Stimulated activated CD8-positive, alpha-beta memory T cell treated with anti-CD3 and anti-CD28 coated beads, Interleukin-4, amount 100 ng/mL, for 48 hours (primary cell): ENCODE measurements around the gene MTMR3.

Experiments
- DNase-seq: peaks from one replicate; pipeline ENCODE4 v3.0.0-alpha.2; 2020

MTMR3 gene

DNA sequence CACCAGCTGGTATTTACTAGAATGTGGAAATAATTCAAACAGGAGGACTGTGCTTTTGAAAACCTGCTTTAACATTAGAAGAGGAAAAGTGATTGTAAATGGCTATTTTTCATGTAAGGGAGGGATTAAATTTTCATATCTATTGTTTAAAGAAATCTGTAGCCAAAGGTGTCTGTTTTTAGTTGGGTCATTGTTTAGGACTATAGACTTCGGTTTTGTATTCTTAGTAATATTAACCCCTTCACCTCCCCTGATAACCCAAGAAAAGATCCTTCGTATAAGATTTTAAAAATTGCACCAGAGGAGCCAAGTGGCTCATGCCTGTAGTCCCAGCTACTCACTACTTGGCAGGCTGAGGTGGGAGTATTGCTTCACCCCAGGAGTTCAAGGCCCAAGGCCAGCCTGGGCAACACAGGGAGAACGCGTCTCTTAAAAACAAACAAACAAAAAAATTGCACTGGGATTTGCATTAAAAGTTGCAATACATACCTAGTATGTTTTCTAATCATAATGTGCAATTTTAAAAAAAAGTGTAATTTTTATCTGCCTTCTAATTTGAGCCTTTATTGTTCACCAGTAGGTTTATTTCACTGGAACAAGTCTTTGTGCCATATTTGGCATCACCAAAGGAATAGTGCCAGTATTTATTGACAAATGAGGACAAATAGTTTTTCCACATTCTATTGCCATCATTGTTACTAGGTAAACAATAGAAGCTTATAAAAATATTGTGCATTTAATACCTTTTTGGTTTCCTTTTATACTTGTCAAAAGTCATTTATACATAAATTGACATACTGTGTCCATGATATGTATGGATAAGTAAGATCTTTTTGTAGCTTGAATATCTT, 34.3 kb downstream of the MTMR3 start:
- no peak for DNase-seq

GRCh38 chr22:29925402-29925801, 42.4 kb downstream of the MTMR3 start:
- DNase-seq: no peak

DNA sequence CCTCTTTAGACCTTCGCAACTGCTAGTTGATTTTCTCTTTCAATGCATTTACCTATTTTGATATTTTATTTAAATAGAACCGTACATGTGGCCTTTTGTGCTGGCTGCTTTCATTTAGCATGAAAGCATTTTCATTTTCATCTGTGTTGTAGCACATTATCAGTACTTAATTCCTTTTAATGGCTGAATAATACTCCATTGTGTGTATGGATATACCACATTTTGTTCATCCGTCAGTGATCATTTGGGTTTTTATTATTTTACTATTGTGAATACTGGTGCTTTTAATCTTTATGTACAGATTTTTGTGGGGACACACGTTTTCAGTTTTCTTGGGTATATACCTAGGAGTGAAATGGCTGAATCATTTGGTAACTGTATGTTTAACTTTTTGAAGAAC, 43.1 kb downstream of the MTMR3 start:
- no peak for DNase-seq

GRCh38 chr22:29932136-29932535, 49.2 kb downstream of the MTMR3 start:
- DNase-seq: no peak

GRCh38 chr22:29933619-29934018, 50.6 kb downstream of the MTMR3 start:
- no peak for DNase-seq

DNA sequence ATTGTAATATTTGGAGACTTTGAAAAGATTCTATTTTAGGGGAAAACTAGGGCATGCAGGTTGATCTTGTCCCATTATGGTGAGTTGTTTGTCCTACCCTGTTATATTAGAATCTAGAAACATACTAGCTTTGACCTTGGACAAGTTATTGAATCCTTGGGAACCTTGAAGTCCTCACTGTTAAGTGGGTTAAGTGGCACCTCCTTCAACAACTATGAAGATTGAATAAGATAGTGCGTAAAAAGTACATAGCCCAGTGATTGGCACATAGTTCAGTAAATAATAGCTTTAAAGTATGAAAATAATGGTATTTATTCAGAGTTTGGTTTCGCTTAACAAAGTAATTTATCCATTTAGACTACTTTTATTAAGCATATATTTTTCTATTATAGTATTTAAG, 51.6 kb downstream of the MTMR3 start:
- DNase-seq: no peak

DNA sequence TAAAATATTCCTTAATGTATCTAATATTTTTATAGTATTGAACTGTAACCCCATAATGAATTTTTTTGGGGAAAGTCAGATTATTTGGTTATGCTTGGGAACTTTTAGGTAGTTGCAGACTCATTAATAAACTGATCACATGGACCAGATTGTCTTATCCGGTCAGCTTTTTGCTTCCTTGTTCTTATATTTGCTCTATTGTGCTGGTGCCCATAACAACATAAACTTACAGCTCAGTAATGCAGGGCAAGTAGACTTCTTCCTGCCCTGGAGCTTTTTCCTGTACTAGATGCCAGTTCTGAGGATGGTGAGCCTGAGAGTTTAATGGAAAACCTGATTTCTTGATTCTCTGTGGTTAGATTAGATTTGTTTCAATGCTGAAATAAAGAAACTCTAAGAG, 53.2 kb downstream of the MTMR3 start:
- no peak for DNase-seq

DNA sequence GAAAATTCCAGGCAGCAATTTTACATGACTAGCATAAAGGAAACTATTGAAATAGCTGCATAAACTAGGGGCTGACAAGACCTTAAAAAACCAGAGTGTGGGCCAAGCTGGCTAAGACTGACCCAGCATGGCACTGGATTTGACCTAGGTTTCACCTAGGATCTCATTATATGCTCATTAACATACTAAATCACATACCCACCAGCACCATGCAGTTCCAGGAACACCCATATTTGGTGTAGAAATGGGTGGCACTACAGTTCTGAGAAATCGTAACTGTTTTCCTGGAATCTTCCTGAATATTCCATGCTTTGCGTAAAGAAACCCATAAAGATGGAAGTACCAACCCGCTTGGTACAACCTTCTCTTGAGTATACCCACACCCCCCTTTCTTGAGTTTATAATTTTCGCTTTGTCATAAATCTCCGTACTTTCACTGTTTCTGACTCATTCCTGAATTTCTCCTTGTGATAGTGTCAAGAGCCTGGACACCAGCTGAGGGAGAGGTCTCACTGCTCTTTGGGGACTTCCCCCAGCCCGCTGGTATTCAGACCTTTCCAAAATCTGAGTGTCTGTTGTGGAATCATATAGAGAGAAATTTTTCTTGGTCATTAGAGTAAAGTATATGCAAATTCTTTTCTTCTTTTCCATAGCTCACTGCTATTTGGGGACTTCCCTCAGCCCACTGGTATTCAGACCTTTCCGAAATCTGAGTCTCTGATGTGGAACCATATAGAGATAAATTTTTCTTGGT, 55.1 kb downstream of the MTMR3 start:
- no peak for DNase-seq

DNA sequence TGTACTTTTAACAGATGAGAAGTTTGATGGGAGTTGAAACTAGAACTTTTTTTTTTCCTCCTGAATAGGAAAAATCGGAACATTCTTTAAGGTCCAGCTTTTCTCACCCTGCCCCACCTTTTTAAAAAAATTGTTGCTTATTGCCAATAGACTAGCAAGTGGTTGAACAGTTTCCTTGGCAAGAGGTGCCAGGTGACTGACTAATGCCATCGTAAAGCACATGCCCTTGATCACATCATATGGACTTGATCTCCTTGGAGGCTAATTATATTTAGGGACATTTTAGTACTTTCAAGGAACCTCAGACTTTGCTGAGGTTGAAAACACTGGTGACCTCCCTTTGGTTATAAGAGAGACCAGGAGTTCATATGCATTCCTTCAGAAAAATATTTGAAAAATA, 57.6 kb downstream of the MTMR3 start:
- no peak for DNase-seq

DNA sequence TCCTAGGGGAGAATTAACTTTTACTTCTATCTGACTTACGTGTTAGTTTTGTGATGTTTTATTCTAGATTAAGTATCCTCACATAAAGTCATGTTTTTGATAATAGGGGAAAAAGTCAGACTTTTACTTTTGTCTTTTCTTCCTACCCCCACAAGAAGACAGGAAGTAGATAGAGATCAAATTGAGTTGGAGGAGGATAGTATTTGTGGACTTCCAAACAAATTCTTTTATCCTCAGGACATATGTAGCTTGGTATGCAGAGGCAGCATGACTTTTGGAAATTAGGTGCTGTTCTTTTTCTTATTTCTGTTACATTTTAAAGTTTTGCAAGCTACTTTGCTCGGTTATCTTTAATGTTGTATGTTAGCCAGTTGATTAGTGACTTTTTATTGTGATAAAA, 61.4 kb downstream of the MTMR3 start:
- DNase-seq: no peak

DNA sequence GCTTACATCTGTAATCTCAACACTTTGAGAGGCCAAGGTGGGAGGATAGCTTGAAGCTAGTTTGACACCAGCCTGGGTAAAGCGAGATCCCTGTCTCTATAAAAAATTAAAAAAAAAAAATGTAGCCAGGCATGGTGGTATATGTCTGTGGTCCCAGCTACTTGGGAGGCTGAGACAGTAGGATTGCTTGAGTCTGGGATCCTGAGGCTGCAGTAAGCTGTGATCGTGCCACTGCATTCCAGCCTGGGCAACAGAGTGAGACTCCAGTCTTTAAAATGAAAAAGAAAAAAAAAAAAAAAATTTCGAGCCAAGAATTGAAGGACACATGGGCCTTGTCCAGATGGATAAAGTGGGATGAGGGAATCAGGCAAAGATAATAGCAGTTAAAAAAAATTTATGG, 62.5 kb downstream of the MTMR3 start:
- DNase-seq: no peak

DNA sequence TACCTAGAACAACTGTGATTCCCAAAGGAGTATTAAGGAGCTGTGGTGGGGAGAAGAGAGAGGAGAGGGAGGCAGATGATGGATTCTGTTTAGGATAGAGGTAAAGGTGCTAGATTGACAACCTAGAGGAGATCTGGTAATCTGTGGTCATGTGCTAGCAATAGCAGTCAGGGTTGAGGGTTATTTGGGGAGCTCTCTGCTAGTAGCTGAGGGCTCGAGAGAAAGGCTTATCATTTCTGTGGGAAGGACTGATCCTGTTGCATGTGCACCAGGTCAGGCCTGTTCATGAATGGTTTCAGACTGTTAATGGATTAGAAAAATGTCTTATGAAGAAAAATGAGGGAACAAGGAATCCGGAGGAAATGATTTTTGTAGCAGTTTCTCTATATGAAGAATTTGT, 63.2 kb downstream of the MTMR3 start:
- DNase-seq: no peak

DNA sequence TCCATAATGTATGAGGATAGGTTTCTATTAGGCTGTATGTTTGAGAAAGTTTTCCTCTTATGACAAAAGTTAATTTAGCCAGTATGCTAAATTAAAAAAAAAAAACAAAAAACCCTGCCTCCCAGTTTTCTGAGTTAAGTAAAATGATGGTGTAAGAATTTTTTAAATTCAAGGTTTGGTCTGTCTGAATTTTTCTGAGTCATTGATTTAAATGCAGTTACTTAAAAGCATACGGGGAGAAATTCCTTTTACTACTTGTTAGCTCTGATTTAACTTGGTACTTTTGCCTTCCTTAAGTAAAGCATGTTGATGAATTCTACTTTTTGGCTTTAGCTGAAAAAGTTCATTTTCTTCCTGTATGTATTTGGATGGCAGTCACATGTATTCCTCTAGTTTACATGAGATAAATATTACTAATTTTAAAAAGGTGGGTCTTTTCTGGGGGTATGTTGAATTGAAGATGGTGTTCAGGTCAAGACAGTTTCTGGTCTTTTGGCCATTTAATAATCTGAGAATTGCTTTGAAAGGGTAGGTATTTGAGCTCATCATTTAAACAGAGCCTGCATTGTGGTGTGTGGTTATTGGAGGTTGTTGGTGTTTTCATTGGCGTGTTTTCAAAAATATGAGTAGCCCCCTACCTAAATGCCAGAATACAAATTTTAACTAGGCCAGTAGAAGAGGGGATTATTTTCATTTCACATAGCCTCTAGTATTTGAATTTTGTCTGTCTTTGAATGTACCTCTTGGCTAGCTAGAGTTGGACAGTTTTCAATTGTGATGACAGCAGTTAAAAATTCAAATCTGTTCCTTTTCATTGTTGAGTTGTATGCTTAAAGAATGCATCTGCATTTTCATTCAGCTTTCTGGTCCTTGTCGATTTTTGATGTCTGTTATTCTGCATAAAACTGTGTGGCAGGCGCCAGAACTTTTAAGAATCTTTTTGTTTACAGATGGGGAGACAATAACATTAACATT, 64.7 kb downstream of the MTMR3 start:
- no peak for DNase-seq

DNA sequence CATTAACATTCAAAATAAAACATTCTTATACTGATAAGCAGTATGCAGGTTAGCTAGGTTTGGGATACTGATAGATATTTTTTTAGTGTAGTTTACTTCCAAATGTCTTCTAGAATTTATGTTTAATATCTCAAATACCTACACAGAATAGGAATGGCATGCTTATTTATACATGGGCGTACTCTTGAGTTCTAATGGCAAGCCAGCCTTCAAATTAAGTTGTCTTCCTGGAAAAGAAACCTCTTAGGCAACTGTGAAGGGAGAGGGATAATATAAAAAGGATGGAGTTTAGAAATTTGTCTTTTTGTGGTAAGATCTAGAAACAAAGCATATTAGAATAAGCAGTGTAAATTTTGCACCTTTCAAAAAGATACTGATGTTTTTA, 65.4 kb downstream of the MTMR3 start:
- no peak for DNase-seq

- DNase-seq: no peak
Observed at GRCh38 chr22:29949872-29950271, 66.9 kb downstream of the MTMR3 start.

DNA sequence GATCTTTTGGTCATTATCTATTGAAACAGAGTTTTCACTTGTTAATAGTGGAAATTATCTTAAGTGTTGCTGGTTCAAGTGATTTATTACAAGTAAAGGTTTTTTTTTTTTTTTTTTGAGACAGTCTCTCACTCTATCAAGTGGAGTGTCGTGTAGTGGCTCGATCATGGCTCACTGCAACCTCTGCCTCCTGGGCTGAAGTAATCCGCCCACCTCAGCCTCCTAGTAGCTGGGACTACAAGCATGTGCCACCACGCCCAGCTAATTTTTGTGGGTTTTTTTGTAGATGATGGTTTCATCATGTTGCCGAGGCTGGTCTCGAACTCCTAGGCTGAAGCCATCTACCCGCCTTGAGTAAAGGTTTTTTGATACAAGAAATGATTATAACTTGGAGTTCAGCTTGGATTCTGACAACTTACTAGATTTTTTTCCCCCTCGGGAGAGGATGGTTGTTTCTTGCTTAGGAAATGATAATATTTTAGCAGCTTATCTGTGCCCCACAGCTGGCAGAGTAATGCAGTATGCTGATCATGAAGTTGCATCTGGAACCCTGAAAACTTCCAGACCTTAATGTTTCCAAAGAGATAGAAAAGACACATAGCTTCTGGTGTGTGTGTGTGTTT, 68.9 kb downstream of the MTMR3 start:
- DNase-seq: no peak

- no peak for DNase-seq
Observed at GRCh38 chr22:29954203-29954855, 71.4 kb downstream of the MTMR3 start.

DNA sequence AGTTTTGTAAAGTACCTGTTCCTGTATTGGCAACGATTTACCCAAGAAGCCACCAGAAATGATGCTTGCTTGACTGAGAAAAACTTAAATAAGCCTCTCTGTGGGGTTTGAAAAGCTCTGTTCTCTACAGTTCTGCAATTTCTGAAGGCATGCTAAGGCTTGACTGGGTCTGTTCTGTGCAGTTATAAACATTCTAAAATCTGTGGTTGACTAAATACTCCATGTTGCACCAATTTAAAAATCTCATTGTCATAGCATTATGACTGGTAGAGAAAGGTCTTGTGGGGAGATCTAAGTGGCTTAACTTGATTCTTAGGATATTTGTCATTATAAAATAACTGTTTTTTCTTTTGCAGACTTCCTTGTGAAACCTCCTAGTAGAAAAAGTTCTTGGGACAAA, 73.7 kb downstream of the MTMR3 start:
- DNase-seq: no peak

GRCh38 chr22:29958170-29958569, 75.2 kb downstream of the MTMR3 start:
- no peak for DNase-seq

DNA sequence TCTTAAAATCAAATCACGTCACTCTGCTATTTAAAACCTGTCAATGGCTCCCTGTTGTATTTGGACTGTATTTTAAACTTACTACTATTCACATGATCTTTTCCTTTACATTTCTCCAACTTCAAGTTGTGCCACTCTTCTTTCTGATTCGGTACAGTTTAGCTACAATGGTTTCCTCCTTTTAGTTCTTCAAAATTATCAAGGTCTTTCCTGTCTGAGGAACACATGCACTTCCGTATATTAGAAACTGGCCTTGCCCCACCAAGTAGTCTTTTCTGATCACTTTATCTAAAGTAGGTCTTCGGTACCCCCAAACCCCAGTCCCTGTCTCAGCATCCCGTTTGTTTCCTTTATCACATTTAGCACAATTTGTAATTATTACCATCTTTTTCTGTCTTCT, 81.8 kb downstream of the MTMR3 start:
- no peak for DNase-seq

- DNase-seq: no peak
Observed at GRCh38 chr22:29967461-29967860, 84.5 kb downstream of the MTMR3 start.

- DNase-seq: no peak
Observed at GRCh38 chr22:29971607-29972006, 88.6 kb downstream of the MTMR3 start.
